Natural killer cell (primary cell): Measurements from ENCODE around the gene RNF214. TPM values are rescaled to one million over a fixed set of nuclear protein-coding genes. Genes with fewer than 3 reads are reported as not detected.
"Not testable (repeated sequence)": the region's sequence is repeated elsewhere in the genome, so short reads cannot be mapped to it uniquely, and the experiment has no call there.

Experiments
- ATAC-seq, 3 donors: fragments of 150-1000 bp in 2 of 3; fragments of 200-7000 bp in 1 of 3; cut with Tn5 transposase; 1 replicate in 1 of 3; 2 replicates in 2 of 3; pipeline ENCODE4 v1.10.0; 2021; ENCODE audit warnings: mild to moderate bottlenecking in 2 of 3, moderate library complexity in 2 of 3
- DNase-seq, 2 donors: peaks; one replicate each; pipeline versions ENCODE4 v3.0.0 to v3.0.0-alpha.2; 2013 to 2021; ENCODE audit warnings: mixed read lengths in 1 of 2
- H3K27ac ChIP-seq: one replicate; pipeline ENCODE4 v1.5.1; 2013; ENCODE audit warnings: mild to moderate bottlenecking, low read length
- H3K27me3 ChIP-seq: one replicate; pipeline ENCODE4 v1.6.1; 2013; ENCODE audit warnings: low read length; ENCODE audit not compliant: control insufficient read depth, insufficient read depth
- H3K36me3 ChIP-seq: one replicate; pipeline ENCODE4 v1.6.1; 2013; ENCODE audit warnings: low read length; ENCODE audit not compliant: control insufficient read depth, insufficient read depth
- H3K4me1 ChIP-seq: one replicate; pipeline ENCODE4 v1.6.1; 2013; ENCODE audit warnings: low read length; ENCODE audit not compliant: control insufficient read depth, insufficient read depth
- H3K4me3 ChIP-seq: one replicate; pipeline ENCODE4 v1.5.1; 2013; ENCODE audit warnings: low read length
- H3K9me3 ChIP-seq: one replicate; pipeline ENCODE4 v1.6.1; 2013; ENCODE audit warnings: low read length; ENCODE audit not compliant: control insufficient read depth, insufficient read depth
- H3K27ac Mint-ChIP-seq, 2 donors: one replicate each; pipeline ENCODE4 v1.8.0; 2022; ENCODE audit warnings: mild to moderate bottlenecking in 2 of 2, mixed read lengths in 2 of 2, moderate library complexity in 1 of 2
- H3K27me3 Mint-ChIP-seq, 2 donors: one replicate each; pipeline ENCODE4 v1.8.0; 2022; ENCODE audit warnings: low read depth in 2 of 2, mixed read lengths in 2 of 2
- H3K36me3 Mint-ChIP-seq: one replicate; pipeline ENCODE4 v1.8.0; 2022; ENCODE audit warnings: mixed read lengths
- H3K4me1 Mint-ChIP-seq, 2 donors: one replicate each; pipeline ENCODE4 v1.8.0; 2022; ENCODE audit warnings: mixed read lengths in 2 of 2
- H3K4me3 Mint-ChIP-seq: one replicate; pipeline ENCODE4 v1.8.0; 2022; ENCODE audit warnings: mild to moderate bottlenecking, moderate library complexity, mixed read lengths
- H3K9me3 Mint-ChIP-seq, 2 donors: one replicate each; pipeline ENCODE4 v1.8.0; 2022; ENCODE audit warnings: mixed read lengths in 2 of 2
- CTCF ChIP-seq: fragments of 200-600 bp; IDR thresholded peaks from one replicate; pipeline ENCODE4 v1.8.0; 2022; ENCODE audit warnings: antibody characterized with exemption
- WGBS: methylation state at CpG from one replicate; pipeline ENCODE4 v1.1.7; 2013; ENCODE audit warnings: missing lambda C conversion rate; ENCODE audit not compliant: insufficient coverage; 5-methylcytosine and 5-hydroxymethylcytosine counted together
- intact Hi-C: fragments of 100-400 bp; cut with micrococcal nuclease; formaldehyde crosslinking; loops from one replicate; pipeline ENCODE4 v1.14.2; 2022
- total RNA-seq, 4 donors: library from RNA; stranded (reverse); fragments of 120-200 nt in 1 of 4; gene quantifications; one replicate each; pipeline versions ENCODE4 v1.2.3 to v1.2.4, GENCODE V29; 2013 to 2022

RNF214 gene
- total RNA-seq, 3 donors from 2014 or later (not counting 1 experiment from before 2014, with no cell fraction given): 13.7 to 20.7 (median 17.3) TPM

- Mint-ChIP-seq H3K9me3 (no peaks in the 10 kb centered on the region), H3K4me1 (peaks cover 0 to 6% of the 10 kb centered on the region in 2 donors), H3K27ac (no peak overlapping the region), H3K27me3 (peaks cover 22 to 32% of the 10 kb centered on the region in 2 donors), H3K4me3 (no peak overlapping the region), H3K36me3 (no peaks in the 10 kb centered on the region)
- ATAC-seq: no peak
- Histone ChIP-seq H3K9me3 (no peaks in the 10 kb centered on the region), H3K4me1 (peaks cover 16% of the 10 kb centered on the region), H3K4me3 (no peak overlapping the region), H3K36me3 (no peaks in the 10 kb centered on the region), H3K27ac (no peak overlapping the region), H3K27me3 (peaks cover 13% of the 10 kb centered on the region)
- TF ChIP-seq CTCF: no peak
- no peak for DNase-seq
- intact Hi-C loops: no loop called here
- WGBS: 97% methylated on average over 7 of the region's 7 CpGs
Measured at GRCh38 chr11:117318738-117319137, 86.3 kb downstream of the RNF214 start.

- ATAC-seq (no peak), DNase-seq (no peak)
- H3K4me1 ChIP-seq: peaks cover 16% of the 10 kb centered on the region
- H3K9me3 ChIP-seq: no peaks in the 10 kb centered on the region
- Mint-ChIP-seq H3K27me3 (peaks cover 16 to 26% of the 10 kb centered on the region in 2 donors), H3K4me3 (no peak overlapping the region), H3K9me3 (no peaks in the 10 kb centered on the region), H3K4me1 (peaks cover 0 to 6% of the 10 kb centered on the region in 2 donors), H3K36me3 (no peaks in the 10 kb centered on the region), H3K27ac (no peak overlapping the region)
- TF ChIP-seq CTCF: no peak
- no peak overlapping the region for H3K27ac ChIP-seq
- no peak overlapping the region for H3K4me3 ChIP-seq
- intact Hi-C loops: no loop called here
- WGBS: 89% methylated on average over 3 of the region's 5 CpGs
- peaks cover 13% of the 10 kb centered on the region for H3K27me3 ChIP-seq
- no peaks in the 10 kb centered on the region for H3K36me3 ChIP-seq
Measured at GRCh38 chr11:117319214-117319840, 86.9 kb downstream of the RNF214 start.

- H3K4me1 Mint-ChIP-seq, H3K27me3 ChIP-seq, ATAC-seq, H3K27me3 Mint-ChIP-seq, H3K36me3 Mint-ChIP-seq, H3K9me3 ChIP-seq, DNase-seq, H3K9me3 Mint-ChIP-seq, H3K36me3 ChIP-seq, H3K4me3 Mint-ChIP-seq: not testable (repeated sequence)
- Histone ChIP-seq H3K4me3 (peak overlapping the region; percentile 80), H3K27ac (peak overlapping the region; percentile 85), H3K4me1 (peaks cover 14% of the 10 kb centered on the region)
- intact Hi-C loops: loop anchor here (5.0 kb wide), 1 partner anchor 95 kb away; the partner anchor contains the start of genes PCSK7 and RNF214
- H3K27ac Mint-ChIP-seq: peak overlapping the region in 1 of 2 donors; percentile 28
- 21% methylated on average over 3 of the region's 5 CpGs for WGBS
Measured at GRCh38 chr11:117327255-117327566, 94.7 kb downstream of the RNF214 start.

GRCh38 chr11:117327567-117328374 lies 95.3 kb downstream of the RNF214 start, which contains the start of gene CEP164:
TSS of gene CEP164 (plus strand) at chr11:117327854. CDS start at chr11:117338587, 10,733 bp downstream.
- Mint-ChIP-seq H3K27ac (peak within 1 kb of the TSS in 1 of 2 donors; percentile 28), H3K9me3 (no peaks in the 10 kb centered on the region), H3K4me1 (no peaks in the 10 kb centered on the region), H3K27me3 (no peaks in the 10 kb centered on the region), H3K36me3 (no peaks in the 10 kb centered on the region), H3K4me3 (peak within 1 kb of the TSS; percentile 53)
- no peaks in the 10 kb centered on the region for H3K36me3 ChIP-seq
- ATAC-seq: peak; percentile 95 to 97 (median 95)
- DNase-seq: peak; percentile 90 to 97
- peak within 1 kb of the TSS; percentile 80 for H3K4me3 ChIP-seq
- H3K27me3 ChIP-seq: no peaks in the 10 kb centered on the region
- peaks cover 14% of the 10 kb centered on the region for H3K4me1 ChIP-seq
- no peaks in the 10 kb centered on the region for H3K9me3 ChIP-seq
- WGBS: under 1% methylated on average over 64 of the region's 64 CpGs
- intact Hi-C loops: loop anchor here (5.0 kb wide), 1 partner anchor 95 kb away; the partner anchor contains the start of genes PCSK7 and RNF214
- peak within 1 kb of the TSS; percentile 85 for H3K27ac ChIP-seq
- TF ChIP-seq CTCF: no peak
